Right lobe of liver (tissue), 6 donors: ENCODE measurements around the gene QSER1. TPM values are rescaled to one million over a fixed set of nuclear protein-coding genes. Genes with fewer than 3 reads are reported as not detected.

Experiments
- ATAC-seq, 4 donors: fragments of 200-7000 bp; cut with Tn5 transposase; one replicate each; pipeline ENCODE4 v1.9.1; 2020; ENCODE audit warnings: mild to moderate bottlenecking in 4 of 4, moderate library complexity in 4 of 4
- DNase-seq, 3 donors: peaks; one replicate each; pipeline ENCODE4 v3.0.0-alpha.2; 2020
- H3K27ac ChIP-seq, 3 donors: fragments of 200-600 bp; one replicate each; pipeline ENCODE4 v1.8.0; 2022
- H3K27me3 ChIP-seq, 2 donors: fragments of 200-600 bp; one replicate each; pipeline ENCODE4 v1.8.0; 2022
- H3K36me3 ChIP-seq, 4 donors: fragments of 200-600 bp; sonication (generic) in 1 of 4; one replicate each; pipeline versions ENCODE4 v1.5.1 to v1.8.0; 2017 to 2022; ENCODE audit warnings: control low read depth in 1 of 4
- H3K4me1 ChIP-seq, 4 donors: fragments of 200-600 bp; sonication (generic) in 1 of 4; one replicate each; pipeline versions ENCODE4 v1.5.1 to v1.8.0; 2017 to 2022; ENCODE audit warnings: control low read depth in 1 of 4
- H3K4me3 ChIP-seq, 3 donors: fragments of 200-600 bp; one replicate each; pipeline ENCODE4 v1.8.0; 2022
- H3K9me3 ChIP-seq, 4 donors: fragments of 200-600 bp; sonication (generic) in 1 of 4; one replicate each; pipeline versions ENCODE4 v1.5.1 to v1.8.0; 2017 to 2022; ENCODE audit warnings: control low read depth in 1 of 4
- CTCF ChIP-seq, 4 donors: fragments of 200-600 bp in 3 of 4; fragments of 450-650 bp in 1 of 4; IDR thresholded peaks; one replicate each; pipeline versions ENCODE4 v1.5.1 to v1.8.0; 2016 to 2022; ENCODE audit warnings: antibody characterized with exemption in 4 of 4, mild to moderate bottlenecking in 2 of 4
- POLR2A ChIP-seq: fragments of 450-650 bp; IDR thresholded peaks from one replicate; pipeline ENCODE4 v1.6.1; 2017; ENCODE audit warnings: antibody characterized with exemption, mild to moderate bottlenecking
- WGBS: methylation state at CpG from one replicate; pipeline ENCODE4 v1.1.6; 2018; ENCODE audit warnings: low coverage, low lambda C conversion rate; ENCODE audit not compliant: insufficient coverage; ENCODE audit errors: missing lambda C conversion rate; 5-methylcytosine and 5-hydroxymethylcytosine counted together
- intact Hi-C, 2 donors: fragments of 100-400 bp; cut with DNase I; formaldehyde crosslinking; loops; one replicate each; pipeline versions ENCODE4 v1.11.2 to v1.14.1; 2022
- total RNA-seq, 6 experiments: library from RNA; depleted of rRNA in 2 of 6; stranded (reverse); fragments of >200 nt in 2 of 6; fragmentation: NEBNext Ultra II Directional in 3 of 6; extraction: Animal tissue kit (Norgen Biotek cat#: 25700) in 3 of 6; gene quantifications; one replicate each; pipeline versions ENCODE4 v1.1.0 to v1.2.4, GENCODE V29; 2016 to 2023
- donor health status: DM: no; HTN: yes; CAD: no.
- donor health status: DM: no; HTN: no; CAD: no.
- donor health status: DM: no; HTN: no; CAD: no.
- donor health status: DM: no; HTN: yes; CAD: no.
- donor health status: DM: no; HTN: yes; CAD: no.

QSER1 gene
- total RNA-seq, 6 experiments from 2014 or later: 7.7 to 12.8 (median 11.0) TPM

GRCh38 chr11:32947978-32948377, 55.4 kb downstream of the QSER1 start:
- no peak overlapping the region for H3K4me3 ChIP-seq
- ATAC-seq: peak in 1 of 4 donors; percentile 55
- H3K27ac ChIP-seq: no peak overlapping the region
- no peak for DNase-seq
- no peaks in the 10 kb centered on the region for H3K27me3 ChIP-seq
- intact Hi-C loops: no loop called here
- H3K9me3 ChIP-seq: no peaks in the 10 kb centered on the region
- no peaks in the 10 kb centered on the region for H3K36me3 ChIP-seq
- H3K4me1 ChIP-seq: no peaks in the 10 kb centered on the region
- WGBS: 91% methylated on average over 2 of the region's 2 CpGs
- no peak for TF ChIP-seq POLR2A
- TF ChIP-seq CTCF (IDR thresholded peaks at IDR 0.05): no peak

- Histone ChIP-seq H3K27ac (no peak overlapping the region), H3K36me3 (no peaks in the 10 kb centered on the region), H3K9me3 (no peaks in the 10 kb centered on the region), H3K4me1 (no peaks in the 10 kb centered on the region), H3K4me3 (no peak overlapping the region), H3K27me3 (no peaks in the 10 kb centered on the region)
- intact Hi-C loops: no loop called here
- ATAC-seq: no peak
- no peak for DNase-seq
- TF ChIP-seq CTCF (IDR thresholded peaks at IDR 0.05) (no peak), POLR2A (no peak)
Measured at GRCh38 chr11:32949739-32950138, 57.1 kb downstream of the QSER1 start.

GRCh38 chr11:32952421-32952820, 59.8 kb downstream of the QSER1 start:
- TF ChIP-seq POLR2A (no peak), CTCF (IDR thresholded peaks at IDR 0.05) (no peak)
- H3K9me3 ChIP-seq: no peaks in the 10 kb centered on the region
- intact Hi-C loops: no loop called here
- no peaks in the 10 kb centered on the region for H3K4me1 ChIP-seq
- DNase-seq (no peak), ATAC-seq (no peak)
- H3K36me3 ChIP-seq: peaks cover 0 to 4% (median 0%) of the 10 kb centered on the region in 4 donors
- no peak overlapping the region for H3K27ac ChIP-seq
- H3K27me3 ChIP-seq: no peaks in the 10 kb centered on the region
- 36% methylated on average over 1 of the region's 1 CpG for WGBS
- H3K4me3 ChIP-seq: no peak overlapping the region

- no peak for TF ChIP-seq CTCF (IDR thresholded peaks at IDR 0.05)
- TF ChIP-seq POLR2A: no peak
- Histone ChIP-seq H3K27me3 (no peaks in the 10 kb centered on the region), H3K36me3 (peaks cover 0 to 12% (median 2%) of the 10 kb centered on the region in 4 donors), H3K4me1 (no peaks in the 10 kb centered on the region), H3K4me3 (no peak overlapping the region), H3K9me3 (no peaks in the 10 kb centered on the region), H3K27ac (no peak overlapping the region)
- intact Hi-C loops: no loop called here
- no peak for DNase-seq
- ATAC-seq: no peak
Measured at GRCh38 chr11:32953700-32954099, 61.1 kb downstream of the QSER1 start.

- no peaks in the 10 kb centered on the region for H3K4me1 ChIP-seq
- H3K4me3 ChIP-seq: no peak overlapping the region
- H3K27me3 ChIP-seq: no peaks in the 10 kb centered on the region
- intact Hi-C loops: loop anchor here (5.0 to 10.0 kb wide), 2 partner anchors 104 to 107 kb away; no protein-coding TSS in a partner anchor
- ATAC-seq: peak; percentile 56 to 76 (median 74)
- no peak overlapping the region for H3K27ac ChIP-seq
- H3K36me3 ChIP-seq: peaks cover 0 to 25% (median 2%) of the 10 kb centered on the region in 4 donors
- no peak for DNase-seq
- TF ChIP-seq POLR2A (no peak), CTCF (IDR thresholded peaks at IDR 0.05) (peak; percentile 67 to 77 (median 76))
- no peaks in the 10 kb centered on the region for H3K9me3 ChIP-seq
- 0% methylated on average over 1 of the region's 1 CpG for WGBS
Measured at GRCh38 chr11:32960553-32961164, 68.0 kb downstream of the QSER1 start.
